HG02798 (cell line): ENCODE data around the gene ADGRG7.

Source experiments
- ATAC-seq: cut with Tn5 transposase; IDR thresholded peaks from one replicate; pipeline ENCODE4 v1.9.1; 2021; ENCODE audit warnings: mild to moderate bottlenecking; ENCODE audit not compliant: unreplicated experiment, poor library complexity

ADGRG7 gene

GRCh38 chr3:100696161-100696560 lies 86.8 kb downstream of the ADGRG7 start:
- no peak for ATAC-seq

GRCh38 chr3:100697172-100697571 lies 87.8 kb downstream of the ADGRG7 start:
- ATAC-seq: no peak

DNA sequence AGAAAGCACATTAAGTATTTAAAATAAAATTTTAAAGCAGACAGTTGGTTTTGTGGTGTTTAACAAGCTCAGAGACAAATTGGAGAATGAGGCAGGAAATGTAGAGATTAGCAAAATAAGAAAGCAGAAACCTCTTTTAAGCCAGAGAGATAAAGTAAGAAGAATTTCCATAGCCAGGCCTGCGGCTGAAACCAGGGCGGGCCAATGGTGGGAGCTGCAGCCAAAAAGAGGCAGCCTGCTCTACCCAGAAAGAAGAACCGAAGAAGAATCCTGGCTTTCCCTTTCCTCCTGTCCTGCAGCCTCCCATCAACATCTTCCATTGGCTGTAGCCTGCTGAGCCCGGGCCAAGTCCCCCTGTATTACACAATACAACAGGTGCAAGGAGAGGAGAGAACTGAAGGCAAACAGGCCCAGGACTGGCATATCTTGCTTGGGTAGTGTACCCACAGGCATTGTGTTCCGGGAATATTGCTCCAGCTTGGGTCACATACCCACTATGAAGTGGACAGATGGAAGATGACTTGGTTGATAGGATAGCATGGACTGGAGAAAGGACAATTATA lies 88.4 kb downstream of the ADGRG7 start:
- no peak for ATAC-seq

GRCh38 chr3:100698736-100699135 lies 89.3 kb downstream of the ADGRG7 start:
- ATAC-seq: no peak

DNA sequence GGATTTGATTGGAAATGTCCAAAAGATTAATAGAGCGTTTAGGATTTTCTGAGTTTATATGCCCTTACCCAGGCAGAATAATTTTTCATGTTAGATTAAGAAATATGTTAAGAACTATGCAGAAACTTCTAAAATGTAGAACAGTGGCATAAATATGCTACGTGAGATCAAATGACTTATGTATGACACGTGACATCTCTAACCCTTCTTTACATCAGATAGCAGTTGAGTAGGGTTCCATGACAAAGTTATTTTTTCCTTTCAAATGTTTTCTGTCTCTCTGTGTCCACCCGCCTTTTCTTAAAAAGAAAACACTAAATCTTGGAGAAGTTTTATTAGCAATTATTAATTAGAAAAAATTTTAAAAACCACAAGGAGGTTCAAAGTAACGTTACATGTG lies 91.3 kb downstream of the ADGRG7 start:
- ATAC-seq: no peak

- ATAC-seq: no peak
These were observed 92.9 kb downstream of the ADGRG7 start for GRCh38 chr3:100702082-100702979.

DNA sequence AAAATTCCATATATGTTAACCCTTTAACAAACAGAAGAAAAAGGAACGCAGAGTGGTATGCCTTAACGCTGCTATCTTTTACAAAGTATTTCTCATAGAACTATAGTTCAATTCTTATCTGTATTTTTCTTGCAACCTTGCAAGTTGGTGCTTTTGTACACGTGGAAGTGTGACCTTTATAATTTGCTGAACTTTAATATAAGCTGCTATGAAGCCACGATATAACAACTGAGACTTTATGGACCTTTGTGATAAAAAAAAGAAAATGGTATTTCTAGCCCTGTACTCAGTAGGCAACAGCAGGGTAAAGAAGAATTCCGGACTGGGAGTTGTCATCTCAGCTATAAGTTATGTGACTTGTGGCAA lies 93.6 kb downstream of the ADGRG7 start:
- no peak for ATAC-seq

GRCh38 chr3:100703865-100704264 lies 94.5 kb downstream of the ADGRG7 start:
- ATAC-seq: no peak

GRCh38 chr3:100706365-100706764 lies 97.0 kb downstream of the ADGRG7 start:
- ATAC-seq: no peak

- no peak for ATAC-seq
These were observed 99.2 kb downstream of the ADGRG7 start for GRCh38 chr3:100708644-100708988.

DNA sequence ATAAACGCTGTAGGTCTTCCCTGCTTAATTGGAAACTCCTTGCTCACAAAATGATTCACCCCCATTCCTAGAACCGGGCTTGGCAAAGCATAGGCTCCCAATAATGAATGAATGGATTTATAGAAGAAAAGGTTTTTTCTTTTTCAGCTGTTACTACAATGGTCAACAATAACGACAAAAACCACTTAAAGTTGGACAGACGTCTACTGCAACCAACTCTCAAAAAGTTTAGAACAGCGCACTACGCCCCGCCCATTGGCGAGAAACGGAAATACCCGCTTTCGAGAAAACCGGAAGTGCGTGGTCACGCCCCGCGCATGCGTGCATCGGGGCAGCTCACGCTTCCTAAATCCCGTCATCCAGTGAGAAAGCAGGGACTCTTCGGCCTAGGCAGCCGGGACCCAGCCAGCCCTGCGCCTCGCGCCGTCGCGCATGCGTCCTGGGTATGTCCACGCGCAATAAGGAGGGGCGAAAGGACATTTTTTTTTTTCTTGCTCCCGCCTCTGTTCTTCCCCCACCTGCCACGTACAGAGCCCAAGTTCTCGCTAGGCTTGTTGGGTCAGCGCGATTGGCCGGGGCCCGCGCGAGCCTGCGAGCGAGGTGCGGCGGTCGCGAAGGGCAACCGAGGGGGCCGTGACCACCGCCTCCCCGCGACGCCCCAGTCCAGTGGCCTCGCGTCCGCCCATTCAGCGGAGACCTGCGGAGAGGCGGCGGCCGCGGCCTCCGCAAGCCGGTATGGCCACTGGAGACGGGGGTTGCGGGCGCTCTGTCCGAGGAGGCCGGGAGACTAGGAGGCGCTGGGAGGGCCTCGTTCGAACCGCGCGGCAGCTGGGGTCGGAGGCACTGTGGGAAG lies 99.8 kb downstream of the ADGRG7 start, which contains the start of gene TFG:
Gene TFG (plus strand): TSS at position 506 of the 853 bp plus-strand sequence. CDS start 4,192 bp downstream, outside the sequence.
- ATAC-seq: peak; percentile 96

GRCh38 chr3:100709842-100710260 lies 100.5 kb downstream of the ADGRG7 start:
- no peak for ATAC-seq

DNA sequence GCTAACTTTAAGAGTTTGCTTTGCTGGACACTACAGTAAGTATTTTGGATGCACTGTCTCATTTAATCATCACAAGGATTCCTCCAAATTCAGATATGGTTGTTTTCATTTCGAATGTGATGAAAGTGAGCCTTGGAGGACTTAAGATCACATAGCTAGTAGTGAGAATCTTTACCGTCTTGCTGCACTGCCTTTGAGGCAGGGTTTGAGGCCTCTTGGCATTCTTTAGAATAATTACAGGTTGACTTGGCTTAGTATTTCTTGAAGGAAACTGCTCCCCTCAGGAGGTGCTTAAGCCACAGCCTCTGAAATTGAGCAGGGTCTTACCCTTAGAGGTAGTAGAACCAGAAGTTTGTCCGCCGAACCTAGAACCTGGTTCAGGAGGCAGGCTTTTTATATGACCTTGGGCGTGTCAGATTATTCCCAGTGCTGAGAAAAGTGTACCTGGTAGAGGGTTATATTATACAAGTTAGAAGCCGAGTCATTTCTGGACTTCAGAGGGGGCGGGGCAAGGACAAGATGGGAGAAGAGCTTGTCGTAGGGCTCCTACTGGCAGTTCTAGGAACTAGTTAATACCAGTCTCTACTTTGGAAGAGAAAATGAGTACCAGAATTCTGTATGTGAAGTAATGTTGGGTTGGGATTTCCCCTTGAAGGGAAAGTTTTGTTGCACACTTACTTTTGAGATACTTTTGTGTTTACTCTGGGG lies 101.0 kb downstream of the ADGRG7 start:
- peak; percentile 39 for ATAC-seq

- ATAC-seq: no peak
These were observed 105.8 kb downstream of the ADGRG7 start for GRCh38 chr3:100715176-100715575.

GRCh38 chr3:100717063-100717462 lies 107.7 kb downstream of the ADGRG7 start:
- ATAC-seq: no peak

GRCh38 chr3:100717637-100718487 lies 108.5 kb downstream of the ADGRG7 start:
- ATAC-seq: no peak

GRCh38 chr3:100719136-100719535 lies 109.7 kb downstream of the ADGRG7 start:
- ATAC-seq: no peak

DNA sequence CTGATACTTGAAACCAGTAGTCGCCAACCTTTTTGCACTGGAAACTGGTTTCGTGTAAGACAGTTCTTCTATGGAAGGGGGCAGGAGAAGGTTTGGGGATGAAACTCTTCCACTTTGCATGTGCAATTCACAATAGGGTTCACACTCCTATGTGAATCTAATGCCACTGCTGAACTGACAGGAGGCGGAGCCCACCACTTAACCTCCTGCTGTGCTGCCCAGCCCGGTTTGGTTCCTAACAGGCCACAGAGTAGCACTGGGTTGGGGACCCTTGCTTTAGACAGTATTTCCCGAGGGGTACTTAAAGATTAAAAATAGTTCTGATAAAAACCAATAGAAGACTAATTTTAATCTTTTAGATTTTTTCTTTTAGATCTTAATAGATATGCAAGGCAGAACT lies 111.0 kb downstream of the ADGRG7 start:
- no peak for ATAC-seq

- ATAC-seq: no peak
These were observed 116.6 kb downstream of the ADGRG7 start for GRCh38 chr3:100725935-100726513.
